A673 (cell line): ENCODE measurements around the gene CCNK. TPM values are rescaled to one million over a fixed set of nuclear protein-coding genes. Genes with fewer than 3 reads are reported as not detected.
A peak's percentile ranks its signal among the peaks of the same experiment; 100 is the strongest.

Source experiments
- BruUV-seq: library from RNA; stranded (reverse); fragments of 400-500 nt; replicated peaks from 2 replicates; lab custom pipeline; 2021; lab: Mats Ljungman, UMichigan
- CTCF ChIA-PET: fragments of 300-600 bp; sonication (Branson Sonifier 250); formaldehyde crosslinking; loops from one replicate; lab custom pipeline; 2022; ENCODE audit warnings: antibody characterized with exemption; lab: Charles Lee
- POLR2A ChIA-PET: fragments of 300-600 bp; sonication (Branson Sonifier 250); formaldehyde crosslinking; loops from one replicate; lab custom pipeline; 2022; ENCODE audit warnings: antibody characterized with exemption; ENCODE audit not compliant: low non-redundant PET; lab: Charles Lee
- DNase-seq: peaks from one replicate; pipeline ENCODE4 v3.0.0-alpha.2; 2015; ENCODE audit warnings: low spot score
- H3K27ac ChIP-seq: fragments of 200-600 bp; sonication (generic); 2 replicates; pipeline ENCODE4 v1.5.1; 2016; ENCODE audit warnings: mixed run types, low read depth, mild to moderate bottlenecking, mixed read lengths, antibody characterized with exemption, low read length; ENCODE audit not compliant: poor library complexity, severe bottlenecking
- H3K27me3 ChIP-seq: fragments of 200-600 bp; sonication (generic); replicated peaks from 2 replicates; pipeline ENCODE4 v1.6.1; 2017; ENCODE audit warnings: mixed run types, low read depth, mild to moderate bottlenecking, mixed read lengths, antibody characterized with exemption, low read length; ENCODE audit not compliant: insufficient read depth, poor library complexity
- H3K36me3 ChIP-seq: fragments of 200-600 bp; sonication (generic); 2 replicates; pipeline ENCODE4 v1.6.1; 2016; ENCODE audit warnings: mixed run types, mild to moderate bottlenecking, mixed read lengths, antibody characterized with exemption, low read length; ENCODE audit not compliant: insufficient read depth, poor library complexity, severe bottlenecking
- H3K4me1 ChIP-seq: fragments of 200-600 bp; sonication (generic); 2 replicates; pipeline ENCODE4 v1.6.1; 2017; ENCODE audit warnings: mixed run types, mild to moderate bottlenecking, mixed read lengths, antibody characterized with exemption, low read length; ENCODE audit not compliant: insufficient read depth, poor library complexity, severe bottlenecking
- H3K4me3 ChIP-seq: fragments of 200-600 bp; sonication (generic); 2 replicates; pipeline ENCODE4 v1.5.1; 2016; ENCODE audit warnings: low read depth, mixed run types, mild to moderate bottlenecking, mixed read lengths, low read length; ENCODE audit not compliant: poor library complexity, severe bottlenecking
- H3K9me3 ChIP-seq: fragments of 200-600 bp; sonication (generic); 2 replicates; pipeline ENCODE4 v1.6.1; 2016; ENCODE audit warnings: mixed run types, low read depth, mild to moderate bottlenecking, mixed read lengths, antibody characterized with exemption, low read length; ENCODE audit not compliant: poor library complexity, severe bottlenecking
- EZH2 ChIP-seq: fragments of 200-600 bp; sonication (generic); IDR thresholded peaks from 2 replicates; pipeline ENCODE4 v1.6.1; 2017; ENCODE audit warnings: borderline replicate concordance, low read depth, mild to moderate bottlenecking, mixed read lengths, antibody characterized with exemption, low read length; ENCODE audit not compliant: poor library complexity, severe bottlenecking
- intact Hi-C: fragments of 100-400 bp; cut with micrococcal nuclease; formaldehyde crosslinking; loops from one replicate; pipeline ENCODE4 v1.10.0; 2022; ENCODE audit not compliant: unreplicated experiment
- total RNA-seq: library from RNA; stranded (reverse); gene quantifications from 2 replicates; pipeline ENCODE4 v1.2.3, GENCODE V29; 2021
- TF ChIP-seq, protein P1 (sequence below): fragments of 300-800, 200-600 bp; sonication (generic); conservative IDR thresholded peaks from 2 replicates; pipeline ENCODE4 v1.5.1; 2017; ENCODE audit warnings: low read depth, mild to moderate bottlenecking, antibody characterized with exemption, low read length, moderate library complexity, mixed read lengths

CCNK gene
- total RNA-seq, 1 experiment from 2014 or later, result 88.0 TPM

DNA sequence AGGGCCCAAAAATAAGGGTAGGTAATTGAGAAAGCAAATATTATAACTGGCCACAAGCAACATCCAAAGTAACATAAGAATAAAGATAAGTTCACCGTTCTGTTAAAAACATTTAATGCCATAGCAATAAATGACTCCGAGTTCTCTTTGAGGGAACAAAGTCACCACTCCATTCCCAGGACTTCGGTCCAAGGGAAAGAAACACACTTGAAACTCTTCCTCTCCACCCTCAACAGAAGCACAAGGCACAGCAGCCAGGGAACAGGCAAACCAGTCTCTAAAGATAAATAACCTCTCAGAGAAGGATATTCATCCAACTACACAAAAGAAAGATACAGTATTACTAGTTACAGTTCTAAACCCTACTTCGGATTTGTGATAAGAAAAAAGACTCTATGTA, 3.1 kb upstream of the CCNK start:
- Histone ChIP-seq H3K27me3 (no peaks in the 10 kb centered on the region), H3K27ac (no peak overlapping the region), H3K9me3 (no peaks in the 10 kb centered on the region), H3K4me1 (peaks cover 45% of the 10 kb centered on the region), H3K4me3 (no peak overlapping the region), H3K36me3 (no peaks in the 10 kb centered on the region)
- no TSS peak for BruUV-seq
- POLR2A ChIA-PET, result no interaction called here
- DNase-seq, result no peak
- CTCF ChIA-PET, result no interaction called here
- TF ChIP-seq, protein P1, sequence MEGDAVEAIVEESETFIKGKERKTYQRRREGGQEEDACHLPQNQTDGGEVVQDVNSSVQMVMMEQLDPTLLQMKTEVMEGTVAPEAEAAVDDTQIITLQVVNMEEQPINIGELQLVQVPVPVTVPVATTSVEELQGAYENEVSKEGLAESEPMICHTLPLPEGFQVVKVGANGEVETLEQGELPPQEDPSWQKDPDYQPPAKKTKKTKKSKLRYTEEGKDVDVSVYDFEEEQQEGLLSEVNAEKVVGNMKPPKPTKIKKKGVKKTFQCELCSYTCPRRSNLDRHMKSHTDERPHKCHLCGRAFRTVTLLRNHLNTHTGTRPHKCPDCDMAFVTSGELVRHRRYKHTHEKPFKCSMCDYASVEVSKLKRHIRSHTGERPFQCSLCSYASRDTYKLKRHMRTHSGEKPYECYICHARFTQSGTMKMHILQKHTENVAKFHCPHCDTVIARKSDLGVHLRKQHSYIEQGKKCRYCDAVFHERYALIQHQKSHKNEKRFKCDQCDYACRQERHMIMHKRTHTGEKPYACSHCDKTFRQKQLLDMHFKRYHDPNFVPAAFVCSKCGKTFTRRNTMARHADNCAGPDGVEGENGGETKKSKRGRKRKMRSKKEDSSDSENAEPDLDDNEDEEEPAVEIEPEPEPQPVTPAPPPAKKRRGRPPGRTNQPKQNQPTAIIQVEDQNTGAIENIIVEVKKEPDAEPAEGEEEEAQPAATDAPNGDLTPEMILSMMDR, result no peak
- no peak for TF ChIP-seq EZH2
- intact Hi-C loops, result no loop called here

DNA sequence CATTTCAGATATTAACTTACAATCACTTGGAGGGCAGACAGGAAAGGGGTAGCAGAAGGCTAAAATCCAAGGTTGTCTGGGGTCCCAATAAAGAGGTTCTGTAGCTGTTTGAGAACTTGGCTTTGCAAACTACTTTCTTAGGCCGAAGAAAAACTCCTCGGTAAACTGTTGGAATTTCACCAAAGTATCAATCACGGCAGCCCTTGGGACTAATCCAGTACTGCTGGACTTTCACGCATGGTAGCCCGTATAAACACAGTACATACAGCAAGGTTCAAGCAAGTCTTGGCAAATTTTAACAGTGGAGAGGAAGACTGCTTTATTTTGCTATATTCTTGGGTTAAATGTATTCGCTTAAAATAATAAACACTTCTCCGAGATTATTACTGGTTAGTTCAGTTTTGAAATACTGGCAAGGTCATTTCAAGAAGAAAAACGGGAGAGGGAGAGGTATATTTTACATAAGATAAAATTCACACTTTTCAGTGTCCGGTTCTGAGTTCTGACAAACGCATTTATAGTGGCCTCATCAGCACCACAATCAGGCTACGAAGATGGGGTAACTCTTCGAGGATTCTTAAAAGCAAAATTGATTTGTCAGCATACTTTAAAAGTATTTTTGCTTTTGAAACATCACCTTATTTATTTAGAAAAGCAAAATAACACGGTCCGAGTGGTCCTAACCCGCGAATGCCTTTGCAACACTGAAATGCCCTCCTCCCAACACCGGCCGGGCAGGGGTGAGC, 1.9 kb upstream of the CCNK start:
- H3K27ac ChIP-seq, result peak overlapping the region; percentile 93
- ChIA-PET CTCF (no interaction called here), POLR2A (no interaction called here)
- H3K4me1 ChIP-seq, result peaks cover 38% of the 10 kb centered on the region
- no peak for DNase-seq
- no TSS peak for BruUV-seq
- no peaks in the 10 kb centered on the region for H3K27me3 ChIP-seq
- intact Hi-C loops, result no loop called here
- H3K36me3 ChIP-seq, result no peaks in the 10 kb centered on the region
- H3K9me3 ChIP-seq, result no peaks in the 10 kb centered on the region
- TF ChIP-seq, protein P1, result no peak
- no peak for TF ChIP-seq EZH2
- H3K4me3 ChIP-seq, result peak overlapping the region; percentile 93

DNA sequence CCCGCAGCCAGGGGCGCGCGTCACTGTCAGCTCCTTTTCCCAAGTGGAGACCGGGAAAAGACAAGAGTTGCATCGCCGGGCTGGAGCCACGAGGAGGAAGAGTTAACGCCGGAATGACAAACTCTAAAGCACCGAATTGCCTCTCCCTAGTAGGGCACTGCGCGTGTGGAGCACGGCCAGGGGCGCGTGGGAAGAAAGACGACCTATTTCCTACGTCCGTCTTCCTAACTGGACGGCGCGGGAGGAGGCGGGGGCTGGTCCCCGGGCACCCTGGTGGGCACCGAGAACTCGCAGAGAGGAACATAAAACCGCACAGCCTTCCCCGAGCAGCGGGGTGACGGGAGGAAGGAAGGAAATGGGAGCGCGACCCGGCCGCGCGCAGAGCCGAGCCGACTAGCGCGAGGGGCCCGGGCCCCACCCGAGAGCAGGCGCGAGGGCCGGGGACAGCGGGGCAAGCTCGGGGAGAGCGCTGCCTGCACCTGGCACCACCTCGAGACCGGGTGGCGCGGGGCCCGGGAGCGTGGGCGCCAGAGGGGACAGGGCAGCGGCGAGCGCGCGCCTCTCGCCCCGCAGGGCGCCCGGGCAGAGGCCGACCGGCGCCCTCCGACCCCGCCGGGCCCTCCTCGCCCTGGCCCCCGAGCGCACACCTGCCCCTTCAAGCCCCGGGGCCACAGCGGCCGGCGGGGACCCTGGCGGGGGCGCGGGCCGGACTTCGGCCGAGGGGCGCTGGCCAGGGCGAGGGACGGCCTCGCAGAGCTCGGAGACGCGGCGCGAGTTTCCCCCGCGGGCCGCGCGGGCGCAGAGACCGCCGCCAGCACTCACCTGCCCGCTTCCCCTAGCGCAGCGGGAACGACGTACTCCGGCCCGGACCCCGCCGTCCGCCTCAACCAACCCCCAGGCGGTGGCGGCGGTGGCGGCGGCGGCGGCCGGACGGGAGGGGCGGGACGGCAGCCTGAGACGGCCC, 1.0 kb upstream of the CCNK start, which contains the start of gene SETD3:
Gene SETD3 (minus strand): TSS at position 954 of the 964 bp plus-strand sequence. CDS start 15,054 bp downstream, outside the sequence.
- peak; percentile 46 for DNase-seq
- no peaks in the 10 kb centered on the region for H3K36me3 ChIP-seq
- ChIA-PET POLR2A (no interaction called here), CTCF (interaction anchor here (0.8 kb wide), 1 partner anchor 419 kb away, joined by 3 read pairs; no protein-coding TSS in a partner anchor)
- TF ChIP-seq, protein P1, result no peak
- TF ChIP-seq EZH2, result no peak
- peaks cover 35% of the 10 kb centered on the region for H3K4me1 ChIP-seq
- no TSS peak for BruUV-seq
- H3K9me3 ChIP-seq, result no peaks in the 10 kb centered on the region
- peak within 1 kb of the TSS; percentile 93 for H3K4me3 ChIP-seq
- intact Hi-C loops, result no loop called here
- peak within 1 kb of the TSS; percentile 93 for H3K27ac ChIP-seq
- no peaks in the 10 kb centered on the region for H3K27me3 ChIP-seq
